Measurements from ENCODE around the gene PKIG.

DNA sequence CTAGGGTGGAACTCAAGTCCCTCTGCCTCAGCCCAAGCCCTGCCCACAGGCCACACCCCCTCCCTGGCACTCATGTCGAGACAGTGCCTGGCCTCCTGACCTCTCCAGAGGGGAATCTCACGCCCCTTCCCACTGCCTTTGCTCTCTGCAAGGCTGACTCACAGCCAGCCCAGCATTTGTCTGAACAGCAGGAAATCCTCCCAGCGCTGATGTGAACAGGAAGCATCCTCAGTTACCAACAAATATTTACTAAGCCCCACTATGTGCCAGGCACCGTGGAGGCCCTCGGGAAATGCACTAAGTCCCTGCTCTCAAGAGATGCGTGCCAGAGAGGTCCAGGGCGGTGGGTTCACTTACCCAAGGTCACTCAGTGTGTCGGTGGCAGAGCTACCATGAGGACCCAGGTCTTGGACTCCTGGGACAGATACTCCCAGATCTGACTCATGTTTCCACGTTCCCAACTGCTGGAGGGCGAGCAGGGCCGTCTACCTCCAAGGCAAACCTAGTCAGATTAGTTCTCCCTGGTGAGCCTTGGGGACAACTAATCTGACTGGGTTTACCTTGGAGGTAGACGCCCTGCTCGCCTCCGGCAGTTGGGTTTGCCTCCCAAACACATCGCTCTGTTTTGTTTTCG, 61.3 kb downstream of the PKIG start:
- TF ChIP-seq, protein P1, sequence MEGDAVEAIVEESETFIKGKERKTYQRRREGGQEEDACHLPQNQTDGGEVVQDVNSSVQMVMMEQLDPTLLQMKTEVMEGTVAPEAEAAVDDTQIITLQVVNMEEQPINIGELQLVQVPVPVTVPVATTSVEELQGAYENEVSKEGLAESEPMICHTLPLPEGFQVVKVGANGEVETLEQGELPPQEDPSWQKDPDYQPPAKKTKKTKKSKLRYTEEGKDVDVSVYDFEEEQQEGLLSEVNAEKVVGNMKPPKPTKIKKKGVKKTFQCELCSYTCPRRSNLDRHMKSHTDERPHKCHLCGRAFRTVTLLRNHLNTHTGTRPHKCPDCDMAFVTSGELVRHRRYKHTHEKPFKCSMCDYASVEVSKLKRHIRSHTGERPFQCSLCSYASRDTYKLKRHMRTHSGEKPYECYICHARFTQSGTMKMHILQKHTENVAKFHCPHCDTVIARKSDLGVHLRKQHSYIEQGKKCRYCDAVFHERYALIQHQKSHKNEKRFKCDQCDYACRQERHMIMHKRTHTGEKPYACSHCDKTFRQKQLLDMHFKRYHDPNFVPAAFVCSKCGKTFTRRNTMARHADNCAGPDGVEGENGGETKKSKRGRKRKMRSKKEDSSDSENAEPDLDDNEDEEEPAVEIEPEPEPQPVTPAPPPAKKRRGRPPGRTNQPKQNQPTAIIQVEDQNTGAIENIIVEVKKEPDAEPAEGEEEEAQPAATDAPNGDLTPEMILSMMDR (IDR thresholded peaks at IDR 0.05): no peak
- TF ChIP-seq POLR2A (IDR thresholded peaks at IDR 0.05) (no peak), EP300 (IDR thresholded peaks at IDR 0.05) (no peak)

Data from ovary (tissue), 3 donors.